ENCODE data around the gene ZNF559.

- TF ChIP-seq CTCF (IDR thresholded peaks at IDR 0.05; ENCODE audit: insufficient read depth, low read depth, low read length) (no peak), EZH2 (IDR thresholded peaks at IDR 0.05; ENCODE audit: insufficient read depth, low read length) (no peak)
These were observed 38.9 kb downstream of the ZNF559 start, which contains the start of gene ZNF177 for GRCh38 chr19:9362905-9363304.
